HCT116 (cell line): ENCODE measurements around the gene SUN3. TPM values are rescaled to one million over a fixed set of nuclear protein-coding genes. Genes with fewer than 3 reads are reported as not detected.

Experiments
- ATAC-seq: fragments of 200-7000 bp; cut with Tn5 transposase; 2 replicates; pipeline ENCODE4 v1.9.1; 2020; ENCODE audit warnings: mild to moderate bottlenecking, moderate library complexity
- BruUV-seq: library from RNA; stranded (reverse); fragments of 400-500 nt; replicated peaks from 2 replicates; lab custom pipeline; 2021; lab: Mats Ljungman, UMichigan
- CTCF ChIA-PET: fragments of 300-600 bp; sonication (Branson Sonifier 250); formaldehyde crosslinking; loops from one replicate; lab custom pipeline; 2021; ENCODE audit warnings: antibody characterized with exemption; lab: Charles Lee
- POLR2A ChIA-PET: fragments of 300-600, 350-600 bp; sonication (Branson Sonifier 250); formaldehyde crosslinking; loops from one replicate; lab custom pipeline; 2021; ENCODE audit warnings: antibody characterized with exemption; lab: Charles Lee
- RAD21 ChIA-PET, 2 experiments: fragments of 300-600 bp; sonication (Branson Sonifier 250); formaldehyde crosslinking; loops; one replicate each; lab custom pipeline; 2023; ENCODE audit warnings: low total read pairs in 2 of 2; ENCODE audit not compliant: uncharacterized antibody in 2 of 2, unreplicated experiment in 2 of 2, low non-redundant PET in 1 of 2; lab: Charles Lee
- DNase-seq: peaks from one replicate; pipeline ENCODE4 v3.0.0-alpha.2; 2010; ENCODE audit warnings: low read depth, low spot score
- H2AFZ ChIP-seq: fragments of 200-600 bp; shearing (Covaris generic), sonication (generic); 2 replicates; pipeline ENCODE4 v1.6.1; 2017; ENCODE audit warnings: low read depth, mixed run types, mixed read lengths, antibody characterized with exemption, low read length; ENCODE audit not compliant: poor library complexity, severe bottlenecking
- H3K27ac ChIP-seq: 2 replicates; pipeline ENCODE4 v1.5.1; 2012; ENCODE audit warnings: low read depth, low read length
- H3K27me3 ChIP-seq: fragments of 200-600 bp; sonication (generic); 2 replicates; pipeline ENCODE4 v1.6.1; 2016; ENCODE audit warnings: mixed run types, low read length, mixed read lengths; ENCODE audit not compliant: insufficient read depth
- H3K36me3 ChIP-seq, 2 experiments: fragments of 200-500 bp in 1 of 2; fragments of 200-600 bp in 1 of 2; sonication (Bioruptor generic) in 1 of 2; sonication (generic) in 1 of 2; 2 replicates each; pipeline versions ENCODE4 v1.5.1 to v1.6.1; 2014 to 2016; ENCODE audit warnings: low read length in 2 of 2, inconsistent platforms in 1 of 2, mixed read lengths in 1 of 2, mixed run types in 1 of 2; ENCODE audit not compliant: insufficient read depth in 2 of 2, control insufficient read depth in 1 of 2
- H3K4me1 ChIP-seq, 2 experiments: fragments of 200-600 bp in 1 of 2; sonication (generic) in 1 of 2; 2 replicates each; pipeline versions ENCODE4 v1.5.1 to v1.6.1; 2012 to 2017; ENCODE audit warnings: low read length in 2 of 2, inconsistent platforms in 1 of 2, mild to moderate bottlenecking in 1 of 2, mixed read lengths in 1 of 2, mixed run types in 1 of 2, moderate library complexity in 1 of 2; ENCODE audit not compliant: insufficient read depth in 2 of 2, control insufficient read depth in 1 of 2
- H3K4me2 ChIP-seq: fragments of 200-600 bp; sonication (generic); 2 replicates; pipeline ENCODE4 v1.6.1; 2017; ENCODE audit warnings: mixed run types, low read length, mixed read lengths
- H3K4me3 ChIP-seq, 2 experiments: fragments of 200-600 bp in 1 of 2; sonication (generic) in 1 of 2; replicated peaks in 1 of 2; 2 replicates each; pipeline ENCODE4 v1.5.1; 2011 to 2016; ENCODE audit warnings: low read length in 2 of 2, control low read depth in 1 of 2, low read depth in 1 of 2, mild to moderate bottlenecking in 1 of 2, mixed read lengths in 1 of 2, mixed run types in 1 of 2
- H3K79me2 ChIP-seq: fragments of 200-600 bp; sonication (generic); 2 replicates; pipeline ENCODE4 v1.6.1; 2017; ENCODE audit warnings: mild to moderate bottlenecking, mixed run types, low read length, moderate library complexity, mixed read lengths; ENCODE audit not compliant: insufficient read depth
- H3K9ac ChIP-seq: fragments of 200-600 bp; sonication (generic); 2 replicates; pipeline ENCODE4 v1.6.1; 2016; ENCODE audit warnings: low read length, mixed read lengths
- H3K9me2 ChIP-seq: fragments of 200-600 bp; sonication (generic), shearing (Covaris generic); 2 replicates; pipeline ENCODE4 v1.6.1; 2017; ENCODE audit warnings: mixed run types, mild to moderate bottlenecking, moderate library complexity; ENCODE audit not compliant: insufficient read depth
- H3K9me3 ChIP-seq, 2 experiments: fragments of 200-500 bp in 1 of 2; fragments of 200-600 bp in 1 of 2; sonication (Bioruptor generic) in 1 of 2; sonication (generic) in 1 of 2; 2 replicates each; pipeline ENCODE4 v1.6.1; 2014 to 2017; ENCODE audit warnings: low read length in 2 of 2, mixed read lengths in 2 of 2, inconsistent platforms in 1 of 2, low read depth in 1 of 2, mild to moderate bottlenecking in 1 of 2, mixed run types in 1 of 2, moderate library complexity in 1 of 2; ENCODE audit not compliant: control insufficient read depth in 1 of 2, insufficient read depth in 1 of 2
- H4K20me1 ChIP-seq: fragments of 200-600 bp; sonication (generic), shearing (Covaris generic); 2 replicates; pipeline ENCODE4 v1.6.1; 2017; ENCODE audit warnings: mixed run types, mild to moderate bottlenecking, moderate library complexity; ENCODE audit not compliant: insufficient read depth
- CBX3 ChIP-seq: IDR thresholded peaks from 2 replicates; pipeline ENCODE4 v1.6.1; 2012; ENCODE audit warnings: low read depth
- EGR1 ChIP-seq: IDR thresholded peaks from 2 replicates; pipeline ENCODE4 v1.6.1; 2012; ENCODE audit warnings: low read depth
- ELF1 ChIP-seq: IDR thresholded peaks from 2 replicates; pipeline ENCODE4 v1.6.1; 2012; ENCODE audit warnings: low read depth, borderline replicate concordance
- EZH2 ChIP-seq: fragments of 200-600 bp; sonication (generic); IDR thresholded peaks from 2 replicates; pipeline ENCODE4 v1.6.1; 2017; ENCODE audit warnings: antibody characterized with exemption, mixed run types
- EZH2phosphoT487 ChIP-seq: fragments of 200-600 bp; IDR thresholded peaks from 2 replicates; pipeline ENCODE4 v1.6.1; 2018; ENCODE audit warnings: antibody characterized with exemption, borderline replicate concordance
- FOSL1 ChIP-seq: IDR thresholded peaks from 2 replicates; pipeline ENCODE4 v1.6.1; 2012; ENCODE audit warnings: low read depth
- JUND ChIP-seq: IDR thresholded peaks from 2 replicates; pipeline ENCODE4 v1.6.1; 2012
- POLR2A ChIP-seq: IDR thresholded peaks from 2 replicates; pipeline ENCODE4 v1.7.0; 2011; ENCODE audit warnings: borderline replicate concordance; ENCODE audit not compliant: insufficient read depth, insufficient read length; ENCODE audit errors: extremely low read depth
- SIN3A ChIP-seq: IDR thresholded peaks from 2 replicates; pipeline ENCODE4 v1.6.1; 2012; ENCODE audit warnings: low read depth
- SP1 ChIP-seq: IDR thresholded peaks from 2 replicates; pipeline ENCODE4 v1.6.1; 2012; ENCODE audit warnings: low read depth
- SRF ChIP-seq: IDR thresholded peaks from 2 replicates; pipeline ENCODE4 v1.6.1; 2012; ENCODE audit warnings: low read depth
- TCF7L2 ChIP-seq: IDR thresholded peaks from 2 replicates; pipeline ENCODE4 v1.7.0; 2011; ENCODE audit warnings: borderline replicate concordance, inconsistent platforms; ENCODE audit not compliant: insufficient read depth, insufficient read length; ENCODE audit errors: extremely low read depth
- YY1 ChIP-seq: IDR thresholded peaks from 2 replicates; pipeline ENCODE4 v1.6.1; 2011; ENCODE audit warnings: low read length, low read depth, moderate library complexity, mild to moderate bottlenecking; ENCODE audit not compliant: insufficient replicate concordance; ENCODE audit errors: extremely low read depth
- ZNF274 ChIP-seq: fragments of 200-500 bp; sonication (Bioruptor generic); IDR thresholded peaks from 2 replicates; pipeline ENCODE4 v1.6.1; 2014; ENCODE audit warnings: mild to moderate bottlenecking, low read depth, low read length, inconsistent platforms
- intact Hi-C: fragments of 100-400 bp; cut with micrococcal nuclease; formaldehyde crosslinking; loops from 2 replicates; pipeline ENCODE4 v1.10.0; 2022
- total RNA-seq: library from RNA; stranded (reverse); gene quantifications from one replicate; pipeline ENCODE4 v1.2.1, GENCODE V29; 2021; ENCODE audit not compliant: unreplicated experiment
- TF ChIP-seq, protein P1 (sequence below), 3 experiments: fragments of 200-600 bp in 1 of 3; sonication (generic) in 1 of 3; IDR thresholded peaks in 2 of 3; conservative IDR thresholded peaks in 1 of 3; 2 replicates each; pipeline ENCODE4 v1.5.1; 2012 to 2017; ENCODE audit warnings: low read depth in 2 of 3, low read length in 2 of 3, antibody characterized with exemption in 1 of 3, borderline replicate concordance in 1 of 3, control low read depth in 1 of 3, mild to moderate bottlenecking in 1 of 3, mixed read lengths in 1 of 3, mixed run types in 1 of 3, moderate library complexity in 1 of 3; ENCODE audit not compliant: insufficient read depth in 1 of 3
- TF ChIP-seq, protein P2 (sequence below): IDR thresholded peaks from 2 replicates; pipeline ENCODE4 v1.6.1; 2012

SUN3 gene
- total RNA-seq, 1 experiment from 2014 or later, result 4.5 TPM

GRCh38 chr7:47957156-47957555 lies 71.8 kb downstream of the SUN3 start:
- Histone ChIP-seq H4K20me1 (no peaks in the 10 kb centered on the region), H3K79me2 (peaks cover 5% of the 10 kb centered on the region; the same call in 1 of the 2 replicates), H3K4me2 (no peak overlapping the region), H3K4me3 (no peak overlapping the region), H3K27ac (no peak overlapping the region), H3K4me1 (no peaks in the 10 kb centered on the region), H3K9ac (no peak overlapping the region), H2AFZ (no peak overlapping the region), H3K36me3 (peaks cover 7 to 18% of the 10 kb centered on the region in 2 experiments; a peak in 3 of 4 replicates), H3K27me3 (no peaks in the 10 kb centered on the region), H3K9me2 (no peaks in the 10 kb centered on the region), H3K9me3 (no peaks in the 10 kb centered on the region)
- intact Hi-C loops, result no loop called here
- TF ChIP-seq, protein P1, sequence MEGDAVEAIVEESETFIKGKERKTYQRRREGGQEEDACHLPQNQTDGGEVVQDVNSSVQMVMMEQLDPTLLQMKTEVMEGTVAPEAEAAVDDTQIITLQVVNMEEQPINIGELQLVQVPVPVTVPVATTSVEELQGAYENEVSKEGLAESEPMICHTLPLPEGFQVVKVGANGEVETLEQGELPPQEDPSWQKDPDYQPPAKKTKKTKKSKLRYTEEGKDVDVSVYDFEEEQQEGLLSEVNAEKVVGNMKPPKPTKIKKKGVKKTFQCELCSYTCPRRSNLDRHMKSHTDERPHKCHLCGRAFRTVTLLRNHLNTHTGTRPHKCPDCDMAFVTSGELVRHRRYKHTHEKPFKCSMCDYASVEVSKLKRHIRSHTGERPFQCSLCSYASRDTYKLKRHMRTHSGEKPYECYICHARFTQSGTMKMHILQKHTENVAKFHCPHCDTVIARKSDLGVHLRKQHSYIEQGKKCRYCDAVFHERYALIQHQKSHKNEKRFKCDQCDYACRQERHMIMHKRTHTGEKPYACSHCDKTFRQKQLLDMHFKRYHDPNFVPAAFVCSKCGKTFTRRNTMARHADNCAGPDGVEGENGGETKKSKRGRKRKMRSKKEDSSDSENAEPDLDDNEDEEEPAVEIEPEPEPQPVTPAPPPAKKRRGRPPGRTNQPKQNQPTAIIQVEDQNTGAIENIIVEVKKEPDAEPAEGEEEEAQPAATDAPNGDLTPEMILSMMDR (IDR thresholded peaks at IDR 0.05 in 2 of 3, conservative IDR thresholded peaks at IDR 0.05 in 1 of 3; ENCODE audit: borderline replicate concordance in 1 of 3, insufficient read depth in 1 of 3, low read depth in 2 of 3, low read length in 2 of 3), result no peak
- TF ChIP-seq SRF, result no peak
- TF ChIP-seq CBX3, result no peak
- no peak for TF ChIP-seq SP1
- no peak for TF ChIP-seq ZNF274
- TF ChIP-seq SIN3A, result no peak
- no peak for TF ChIP-seq EZH2
- no peak for TF ChIP-seq FOSL1
- no peak for TF ChIP-seq EGR1
- no peak for TF ChIP-seq EZH2phosphoT487
- ATAC-seq (no peak), DNase-seq (no peak)
- ChIA-PET POLR2A (no interaction called here), RAD21 (no interaction called here), CTCF (no interaction called here)
- no TSS peak for BruUV-seq

- no peak overlapping the region for H3K9ac ChIP-seq
- no peaks in the 10 kb centered on the region for H3K27me3 ChIP-seq
- ChIA-PET CTCF (no interaction called here), POLR2A (no interaction called here), RAD21 (no interaction called here)
- no peak for ATAC-seq
- H3K36me3 ChIP-seq, result peaks cover 4 to 11% of the 10 kb centered on the region in 2 experiments; a peak in 2 of 4 replicates
- no peaks in the 10 kb centered on the region for H4K20me1 ChIP-seq
- H3K27ac ChIP-seq, result no peak overlapping the region
- H3K9me2 ChIP-seq, result no peaks in the 10 kb centered on the region
- H3K4me2 ChIP-seq, result no peak overlapping the region
- BruUV-seq, result no TSS peak
- no peaks in the 10 kb centered on the region for H3K9me3 ChIP-seq
- TF ChIP-seq, protein P1 (IDR thresholded peaks at IDR 0.05 in 2 of 3, conservative IDR thresholded peaks at IDR 0.05 in 1 of 3; ENCODE audit: borderline replicate concordance in 1 of 3, insufficient read depth in 1 of 3, low read depth in 2 of 3, low read length in 2 of 3), result no peak
- no peak for TF ChIP-seq ELF1
- no peak for TF ChIP-seq CBX3
- no peak for TF ChIP-seq POLR2A
- TF ChIP-seq, protein P2, sequence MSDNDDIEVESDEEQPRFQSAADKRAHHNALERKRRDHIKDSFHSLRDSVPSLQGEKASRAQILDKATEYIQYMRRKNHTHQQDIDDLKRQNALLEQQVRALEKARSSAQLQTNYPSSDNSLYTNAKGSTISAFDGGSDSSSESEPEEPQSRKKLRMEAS, result no peak
- no peak for TF ChIP-seq YY1
- TF ChIP-seq TCF7L2, result no peak
- TF ChIP-seq EZH2phosphoT487, result no peak
- no peak for TF ChIP-seq JUND
- no peak for TF ChIP-seq SP1
- H3K4me3 ChIP-seq, result no peak overlapping the region
- no peak overlapping the region for H2AFZ ChIP-seq
- DNase-seq, result no peak
- H3K79me2 ChIP-seq, result peaks cover 5% of the 10 kb centered on the region; the same call in 1 of the 2 replicates
- intact Hi-C loops, result no loop called here
- no peaks in the 10 kb centered on the region for H3K4me1 ChIP-seq
Measured at GRCh38 chr7:47956220-47956619, 72.7 kb downstream of the SUN3 start.
